GM19372 (cell line): ENCODE results near the gene SH3BP4.

Experiments used
- ATAC-seq: cut with Tn5 transposase; IDR thresholded peaks from one replicate; pipeline ENCODE4 v1.9.1; 2021; ENCODE audit warnings: mild to moderate bottlenecking, low read depth, moderate library complexity; ENCODE audit not compliant: unreplicated experiment

The SH3BP4 gene

GRCh38 chr2:234945339-234945873 is 6.4 kb upstream of the SH3BP4 start:
- ATAC-seq, result no peak

- no peak for ATAC-seq
Measured at GRCh38 chr2:234947556-234947955, 4.3 kb upstream of the SH3BP4 start.

- no peak for ATAC-seq
Measured at GRCh38 chr2:234949762-234950434, 1.9 kb upstream of the SH3BP4 start.

- no peak for ATAC-seq
Measured at GRCh38 chr2:234950435-234950729, 1.4 kb upstream of the SH3BP4 start.

GRCh38 chr2:234950730-234951663 is 820 bp upstream of the SH3BP4 start:
- no peak for ATAC-seq

GRCh38 chr2:234952270-234953115 is 676 bp downstream of the SH3BP4 start:
- ATAC-seq, result no peak

GRCh38 chr2:234953116-234954031 is 1.6 kb downstream of the SH3BP4 start:
- no peak for ATAC-seq

GRCh38 chr2:234954551-234954992 is 2.8 kb downstream of the SH3BP4 start:
- ATAC-seq, result no peak

GRCh38 chr2:234955091-234955591 is 3.3 kb downstream of the SH3BP4 start:
- ATAC-seq, result no peak

GRCh38 chr2:234955971-234956509 is 4.2 kb downstream of the SH3BP4 start:
- ATAC-seq, result no peak

- no peak for ATAC-seq
Measured at GRCh38 chr2:234957834-234958135, 6.0 kb downstream of the SH3BP4 start.

- no peak for ATAC-seq
Measured at GRCh38 chr2:234958311-234958710, 6.5 kb downstream of the SH3BP4 start.

- no peak for ATAC-seq
Measured at GRCh38 chr2:234958746-234959395, 7.1 kb downstream of the SH3BP4 start.

- ATAC-seq, result no peak
Measured at GRCh38 chr2:234960175-234961088, 8.6 kb downstream of the SH3BP4 start.

- no peak for ATAC-seq
Measured at GRCh38 chr2:234961784-234962183, 10.0 kb downstream of the SH3BP4 start.

GRCh38 chr2:234963773-234964615 is 12.2 kb downstream of the SH3BP4 start:
- no peak for ATAC-seq
